PC-3 (cell line): Measurements from ENCODE around the gene SH3PXD2A. TPM values are rescaled to one million over a fixed set of nuclear protein-coding genes. Genes with fewer than 3 reads are reported as not detected.

Experiments used
- ATAC-seq: fragments of 200-7000 bp; cut with Tn5 transposase; 2 replicates; pipeline ENCODE4 v1.9.1; 2020; ENCODE audit warnings: mild to moderate bottlenecking, moderate library complexity
- BruUV-seq: library from RNA; stranded (reverse); fragments of 400-500 nt; replicated peaks from 2 replicates; lab custom pipeline; 2021; lab: Mats Ljungman, UMichigan
- CTCF ChIA-PET: fragments of 300-600 bp; sonication (Branson Sonifier 250); formaldehyde crosslinking; loops from one replicate; lab custom pipeline; 2022; ENCODE audit warnings: antibody characterized with exemption; lab: Charles Lee
- POLR2A ChIA-PET: fragments of 300-600 bp; sonication (Branson Sonifier 250); formaldehyde crosslinking; loops from one replicate; lab custom pipeline; 2022; ENCODE audit warnings: antibody characterized with exemption; ENCODE audit not compliant: unreplicated experiment; lab: Charles Lee
- DNase-seq: peaks from one replicate; pipeline ENCODE4 v3.0.0-alpha.2; 2015
- H2AFZ ChIP-seq: fragments of 300-600 bp; sonication (generic); 2 replicates; pipeline ENCODE4 v1.6.0; 2016; ENCODE audit warnings: antibody characterized with exemption, low read length
- H3F3A ChIP-seq: fragments of 300-600 bp; sonication (generic); one replicate; pipeline ENCODE4 v1.6.0; 2017; ENCODE audit warnings: antibody characterized with exemption, low read length, control low read depth, mild to moderate bottlenecking; ENCODE audit not compliant: unreplicated experiment
- H3K27ac ChIP-seq: fragments of 300-600 bp; sonication (generic); 2 replicates; pipeline ENCODE4 v1.5.1; 2016; ENCODE audit warnings: mild to moderate bottlenecking, low read length
- H3K27me3 ChIP-seq: fragments of 300-600 bp; sonication (generic); 2 replicates; pipeline ENCODE4 v1.6.1; 2016; ENCODE audit warnings: low read length, mixed read lengths
- H3K36me3 ChIP-seq: fragments of 300-600 bp; sonication (generic); 2 replicates; pipeline ENCODE4 v1.6.1; 2016; ENCODE audit warnings: low read depth, mixed run types, low read length, mixed read lengths
- H3K4me1 ChIP-seq: fragments of 300-600 bp; sonication (generic); 2 replicates; pipeline ENCODE4 v1.5.1; 2016; ENCODE audit warnings: low read length; ENCODE audit not compliant: insufficient read depth
- H3K4me2 ChIP-seq: fragments of 300-600 bp; sonication (generic); 2 replicates; pipeline ENCODE4 v1.6.0; 2016; ENCODE audit warnings: low read length
- H3K4me3 ChIP-seq: fragments of 300-600 bp; sonication (generic); 2 replicates; pipeline ENCODE4 v1.5.1; 2016; ENCODE audit warnings: mild to moderate bottlenecking, low read length, mixed read lengths
- H3K79me2 ChIP-seq: fragments of 300-600 bp; sonication (generic); 2 replicates; pipeline ENCODE4 v1.6.1; 2017; ENCODE audit warnings: low read length, mixed read lengths
- H3K9ac ChIP-seq: fragments of 300-600 bp; sonication (generic); 2 replicates; pipeline ENCODE4 v1.6.0; 2016; ENCODE audit warnings: mild to moderate bottlenecking, low read length
- H3K9me2 ChIP-seq: fragments of 300-600 bp; sonication (generic); replicated peaks from 2 replicates; pipeline ENCODE4 v1.6.1; 2016; ENCODE audit warnings: mixed run types, low read length, mixed read lengths
- H3K9me3 ChIP-seq: fragments of 300-600 bp; sonication (generic); 2 replicates; pipeline ENCODE4 v1.6.1; 2016; ENCODE audit warnings: low read length, mixed read lengths
- H4K20me1 ChIP-seq: fragments of 300-600 bp; sonication (generic); 2 replicates; pipeline ENCODE4 v1.6.1; 2016; ENCODE audit warnings: low read length, mixed read lengths
- EZH2 ChIP-seq: fragments of 300-600 bp; sonication (generic); IDR thresholded peaks from one replicate; pipeline ENCODE4 v1.6.1; 2017; ENCODE audit warnings: antibody characterized with exemption, mild to moderate bottlenecking, low read length; ENCODE audit not compliant: unreplicated experiment
- EZH2phosphoT487 ChIP-seq: fragments of 300-600 bp; sonication (generic); IDR thresholded peaks from 2 replicates; pipeline ENCODE4 v1.6.1; 2018; ENCODE audit warnings: mild to moderate bottlenecking, antibody characterized with exemption, low read length, borderline replicate concordance
- intact Hi-C: fragments of 100-400 bp; cut with micrococcal nuclease; formaldehyde crosslinking; loops from 2 replicates; pipeline ENCODE4 v1.9.0; 2023
- total RNA-seq: library from RNA; depleted of rRNA; stranded (reverse); fragments of >200 nt; gene quantifications from 2 replicates; pipeline ENCODE4 v1.2.3, GENCODE V29; 2014
- TF ChIP-seq, protein P1 (sequence below): fragments of 300-600 bp; sonication (generic); conservative IDR thresholded peaks from 2 replicates; pipeline ENCODE4 v1.5.1; 2017; ENCODE audit warnings: antibody characterized with exemption, low read depth, mild to moderate bottlenecking, low read length

SH3PXD2A gene
- total RNA-seq, 1 experiment from 2014 or later: 3.4 TPM

DNA sequence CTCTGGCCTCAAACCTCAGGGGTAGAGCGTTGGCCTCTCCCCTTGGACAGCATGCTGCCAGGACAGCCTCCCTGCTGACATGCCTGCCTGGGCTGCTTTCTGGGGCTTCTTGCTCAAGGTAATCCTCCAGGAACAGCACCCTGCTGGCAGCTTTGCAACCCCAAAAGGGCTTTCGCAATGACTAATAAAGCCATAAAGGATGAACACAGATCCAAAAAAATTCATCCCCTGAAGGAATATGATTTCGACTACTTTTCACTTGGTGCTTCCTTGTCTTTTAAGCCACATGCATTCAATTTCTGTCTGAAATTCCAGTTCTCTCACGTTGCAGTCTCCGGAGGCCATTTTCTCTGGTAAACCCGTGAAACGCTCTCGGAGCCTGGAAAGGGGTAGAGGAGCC is 15.1 kb upstream of the SH3PXD2A start:
- ATAC-seq (peak; percentile 48), DNase-seq (peak; percentile 79)
- H3K79me2 ChIP-seq: no peaks in the 10 kb centered on the region
- H3K9me2 ChIP-seq: no peaks in the 10 kb centered on the region
- H2AFZ ChIP-seq: peak overlapping the region; percentile 71
- no peaks in the 10 kb centered on the region for H3K36me3 ChIP-seq
- intact Hi-C loops: no loop called here
- BruUV-seq: no TSS peak
- no peaks in the 10 kb centered on the region for H3K27me3 ChIP-seq
- no peaks in the 10 kb centered on the region for H3K9me3 ChIP-seq
- no peak overlapping the region; the same call in 1 of the 2 replicates for H3K4me3 ChIP-seq
- H3K9ac ChIP-seq: peak overlapping the region; percentile 59
- CTCF ChIA-PET: no interaction called here
- POLR2A ChIA-PET: no interaction called here
- no peaks in the 10 kb centered on the region for H3F3A ChIP-seq
- H4K20me1 ChIP-seq: no peaks in the 10 kb centered on the region
- H3K4me1 ChIP-seq: peaks cover 30% of the 10 kb centered on the region
- peak overlapping the region; percentile 60 for H3K4me2 ChIP-seq
- H3K27ac ChIP-seq: peak overlapping the region; percentile 94
- TF ChIP-seq, protein P1, sequence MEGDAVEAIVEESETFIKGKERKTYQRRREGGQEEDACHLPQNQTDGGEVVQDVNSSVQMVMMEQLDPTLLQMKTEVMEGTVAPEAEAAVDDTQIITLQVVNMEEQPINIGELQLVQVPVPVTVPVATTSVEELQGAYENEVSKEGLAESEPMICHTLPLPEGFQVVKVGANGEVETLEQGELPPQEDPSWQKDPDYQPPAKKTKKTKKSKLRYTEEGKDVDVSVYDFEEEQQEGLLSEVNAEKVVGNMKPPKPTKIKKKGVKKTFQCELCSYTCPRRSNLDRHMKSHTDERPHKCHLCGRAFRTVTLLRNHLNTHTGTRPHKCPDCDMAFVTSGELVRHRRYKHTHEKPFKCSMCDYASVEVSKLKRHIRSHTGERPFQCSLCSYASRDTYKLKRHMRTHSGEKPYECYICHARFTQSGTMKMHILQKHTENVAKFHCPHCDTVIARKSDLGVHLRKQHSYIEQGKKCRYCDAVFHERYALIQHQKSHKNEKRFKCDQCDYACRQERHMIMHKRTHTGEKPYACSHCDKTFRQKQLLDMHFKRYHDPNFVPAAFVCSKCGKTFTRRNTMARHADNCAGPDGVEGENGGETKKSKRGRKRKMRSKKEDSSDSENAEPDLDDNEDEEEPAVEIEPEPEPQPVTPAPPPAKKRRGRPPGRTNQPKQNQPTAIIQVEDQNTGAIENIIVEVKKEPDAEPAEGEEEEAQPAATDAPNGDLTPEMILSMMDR: no peak
- TF ChIP-seq EZH2 (no peak), EZH2phosphoT487 (no peak)

DNA sequence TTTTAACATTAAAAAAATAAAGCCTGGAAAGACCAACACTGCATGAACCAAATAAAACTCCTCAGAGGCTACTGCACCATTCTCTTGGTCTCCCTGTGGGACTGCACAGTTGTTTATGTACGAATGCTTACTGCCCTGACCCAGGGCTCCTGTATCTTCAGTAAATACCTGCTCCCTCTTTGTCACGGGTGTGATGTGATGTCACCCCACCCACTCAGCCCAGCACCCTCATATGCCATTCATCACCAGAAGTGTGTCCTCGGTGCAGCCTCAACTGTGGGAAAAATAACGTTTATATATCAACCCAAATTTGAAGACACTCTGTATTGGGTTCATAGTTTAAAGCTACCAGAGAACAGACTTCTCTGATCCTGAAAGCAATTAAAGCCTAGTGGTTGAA is 14.0 kb upstream of the SH3PXD2A start:
- H3K27me3 ChIP-seq: no peaks in the 10 kb centered on the region
- DNase-seq (no peak), ATAC-seq (no peak)
- H3K27ac ChIP-seq: no peak overlapping the region
- H4K20me1 ChIP-seq: no peaks in the 10 kb centered on the region
- intact Hi-C loops: no loop called here
- ChIA-PET CTCF (no interaction called here), POLR2A (no interaction called here)
- H2AFZ ChIP-seq: no peak overlapping the region
- peaks cover 30% of the 10 kb centered on the region for H3K4me1 ChIP-seq
- no peak overlapping the region for H3K9ac ChIP-seq
- no peak overlapping the region for H3K4me3 ChIP-seq
- H3K4me2 ChIP-seq: no peak overlapping the region
- no peaks in the 10 kb centered on the region for H3K36me3 ChIP-seq
- no peaks in the 10 kb centered on the region for H3K9me2 ChIP-seq
- peaks cover 8% of the 10 kb centered on the region; the same call in 1 of the 2 replicates for H3K9me3 ChIP-seq
- TF ChIP-seq EZH2phosphoT487: no peak
- no peak for TF ChIP-seq EZH2
- TF ChIP-seq, protein P1: no peak
- H3F3A ChIP-seq: no peaks in the 10 kb centered on the region
- BruUV-seq: no TSS peak
- H3K79me2 ChIP-seq: no peaks in the 10 kb centered on the region

DNA sequence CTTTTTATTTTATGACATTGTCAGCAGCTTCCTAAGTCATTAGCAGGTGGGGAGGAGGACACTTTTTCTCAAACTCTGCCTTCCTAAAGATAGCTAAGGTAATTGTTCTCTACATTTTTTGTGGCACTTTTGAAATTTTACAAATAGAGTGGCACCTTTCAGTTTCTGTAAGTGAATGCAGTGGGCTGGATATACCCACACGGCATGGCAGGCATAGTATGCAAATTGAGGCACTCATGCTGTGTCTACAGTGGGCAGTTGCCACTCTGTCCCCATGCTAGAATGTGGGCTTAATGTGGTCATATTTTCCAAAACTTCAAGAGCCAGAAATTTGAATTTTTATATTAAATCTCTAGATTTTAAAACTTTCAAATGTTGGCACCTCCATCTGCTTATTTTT is 12.8 kb upstream of the SH3PXD2A start:
- Histone ChIP-seq H3K79me2 (no peaks in the 10 kb centered on the region), H3K9me3 (peaks cover 8% of the 10 kb centered on the region; the same call in 1 of the 2 replicates), H3K36me3 (no peaks in the 10 kb centered on the region), H3K4me2 (no peak overlapping the region), H3K4me3 (no peak overlapping the region), H4K20me1 (no peaks in the 10 kb centered on the region), H3K4me1 (peaks cover 30% of the 10 kb centered on the region), H3K27ac (no peak overlapping the region), H3K9ac (no peak overlapping the region), H3K9me2 (no peaks in the 10 kb centered on the region), H3K27me3 (no peaks in the 10 kb centered on the region), H2AFZ (no peak overlapping the region), H3F3A (no peaks in the 10 kb centered on the region)
- ChIA-PET POLR2A (interaction anchor here (0.6 kb wide), 1 partner anchor 108 kb away, joined by 5 read pairs; no protein-coding TSS in a partner anchor), CTCF (no interaction called here)
- no peak for DNase-seq
- TF ChIP-seq EZH2phosphoT487 (no peak), EZH2 (no peak)
- TF ChIP-seq, protein P1: no peak
- no peak for ATAC-seq
- intact Hi-C loops: no loop called here
- no TSS peak for BruUV-seq
